Measurements from ENCODE around the gene FAHD1. TPM values are rescaled to one million over a fixed set of nuclear protein-coding genes. Genes with fewer than 3 reads are reported as not detected.

FAHD1 gene
- total and polyA plus RNA-seq, 9 of the 15 experiments (the other 6 are each of a cell fraction or from before 2014, with no cell fraction given): 2.2 to 20.9 (median 10.7) TPM

GRCh38 chr16:1871974-1872635, 45.1 kb downstream of the FAHD1 start, which contains the start of gene MEIOB (continued):
- no peak for TF ChIP-seq BRF2 (IDR thresholded peaks at IDR 0.05; ENCODE audit: borderline replicate concordance, insufficient read depth, insufficient read length)
- TF ChIP-seq ZNF212 (CRISPR knock-in tag; IDR thresholded peaks at IDR 0.05): no peak
- no peak for TF ChIP-seq HNRNPLL (IDR thresholded peaks at IDR 0.05; ENCODE audit: low read depth, low read length, poor library complexity, severe bottlenecking)
- no peak for TF ChIP-seq NCOR1 (IDR thresholded peaks at IDR 0.05)
- no peak for TF ChIP-seq U2AF2 (optimal IDR thresholded peaks at IDR 0.05; ENCODE audit: low read depth, low read length)
- TF ChIP-seq PHF8 (IDR thresholded peaks at IDR 0.05; ENCODE audit: borderline replicate concordance, low read length): peak; percentile 65; the same call in 1 of the 2 replicates
- peak; percentile 81 for TF ChIP-seq ZNF592 (IDR thresholded peaks at IDR 0.05)
- TF ChIP-seq ZNF583 (CRISPR knock-in tag; IDR thresholded peaks at IDR 0.05): 0 out of 2 replicates have a peak, but pooled peaks have one; percentile 34
- no peak for TF ChIP-seq ZNF253 (CRISPR knock-in tag; conservative IDR thresholded peaks at IDR 0.05)
- peak; percentile 79 for TF ChIP-seq RBFOX2 (IDR thresholded peaks at IDR 0.05; ENCODE audit: low read depth, low read length)
- TF ChIP-seq ZKSCAN3 (CRISPR knock-in tag; IDR thresholded peaks at IDR 0.05): no peak
- no peak for TF ChIP-seq ZBTB12 (CRISPR knock-in tag; IDR thresholded peaks at IDR 0.05)
- no peak for TF ChIP-seq NR2F6 (CRISPR knock-in tag; IDR thresholded peaks at IDR 0.05)
- no peak for TF ChIP-seq PHF21A (IDR thresholded peaks at IDR 0.05; ENCODE audit: borderline replicate concordance, low read depth)
- TF ChIP-seq RBM22 (IDR thresholded peaks at IDR 0.05; ENCODE audit: low read depth, low read length, poor library complexity, severe bottlenecking): no peak
- TF ChIP-seq ZNF644 (tag; IDR thresholded peaks at IDR 0.05; ENCODE audit: low read depth): no peak
- no peak for TF ChIP-seq JUNB (CRISPR knock-in tag; conservative IDR thresholded peaks at IDR 0.05)
- no peak for TF ChIP-seq ZBTB43 (CRISPR knock-in tag; IDR thresholded peaks at IDR 0.05)
- no peak for TF ChIP-seq FOXM1 (IDR thresholded peaks at IDR 0.05; ENCODE audit: low read depth)
- TF ChIP-seq FOXM1 (CRISPR knock-in tag; IDR thresholded peaks at IDR 0.05; ENCODE audit: low read depth): no peak
- TF ChIP-seq CBX3 (IDR thresholded peaks at IDR 0.05; ENCODE audit: borderline replicate concordance in 1 of 2, low read length in 2 of 2): peak in 1 of 2 experiments; percentile 41; a peak in 1 of 3 replicates
- TF ChIP-seq MCM7 (IDR thresholded peaks at IDR 0.05): no peak

All from K562 (cell line).